GM21786 (cell line): ENCODE measurements around the gene TMBIM1.

ENCODE experiments used
- ATAC-seq: cut with Tn5 transposase; IDR thresholded peaks from one replicate; pipeline ENCODE4 v1.9.1; 2021; ENCODE audit not compliant: unreplicated experiment

The TMBIM1 gene

GRCh38 chr2:218272531-218273212 is 19.6 kb downstream of the TMBIM1 start:
- peak; percentile 32 for ATAC-seq

DNA sequence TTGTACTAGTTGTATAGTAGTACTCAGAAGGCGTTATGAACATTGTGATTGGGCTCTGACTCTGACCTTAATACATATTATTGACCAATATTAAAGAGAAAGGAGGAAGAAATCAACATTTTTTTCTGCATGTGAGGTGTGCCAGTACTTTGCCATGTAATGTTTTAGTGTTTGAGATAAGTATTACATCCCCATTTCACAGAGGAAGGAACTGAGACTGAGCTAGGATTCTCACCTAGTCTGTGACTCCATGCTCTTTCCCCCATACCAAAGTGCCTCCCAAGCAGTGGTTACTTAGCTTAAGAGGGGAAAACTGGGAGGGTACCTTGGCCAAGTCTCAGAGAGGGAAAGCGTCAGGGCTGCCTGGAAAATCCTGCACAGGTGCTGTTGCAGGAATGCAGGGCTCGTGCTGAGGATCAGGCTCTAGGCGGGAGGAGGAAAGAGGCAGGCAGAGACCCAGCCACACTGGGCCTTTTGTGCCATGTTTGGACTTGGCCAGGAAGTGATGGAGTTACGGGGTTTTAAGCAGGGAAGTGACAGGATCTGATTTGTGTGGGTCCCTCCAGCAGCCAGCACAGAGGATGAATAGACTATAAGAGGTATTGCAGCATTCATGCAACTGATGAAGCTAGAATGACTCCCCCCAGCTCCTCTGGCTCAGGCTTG is 20.3 kb downstream of the TMBIM1 start:
- no peak for ATAC-seq

DNA sequence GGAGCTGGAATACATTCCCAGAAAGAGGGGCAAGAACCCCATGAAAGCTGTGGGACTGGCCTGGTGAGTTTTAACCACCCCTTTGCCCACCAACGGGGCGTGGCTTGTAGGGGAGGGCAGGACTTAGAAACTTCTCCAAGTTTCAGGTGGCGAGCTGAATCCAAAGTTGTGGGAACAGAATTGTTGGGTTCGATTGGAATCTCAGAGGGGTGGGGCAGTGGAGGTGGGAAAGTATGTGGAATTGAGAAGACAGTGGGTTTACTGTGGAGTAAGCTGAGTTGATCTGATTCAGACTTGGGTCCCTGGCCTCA is 20.9 kb downstream of the TMBIM1 start:
- no peak for ATAC-seq

DNA sequence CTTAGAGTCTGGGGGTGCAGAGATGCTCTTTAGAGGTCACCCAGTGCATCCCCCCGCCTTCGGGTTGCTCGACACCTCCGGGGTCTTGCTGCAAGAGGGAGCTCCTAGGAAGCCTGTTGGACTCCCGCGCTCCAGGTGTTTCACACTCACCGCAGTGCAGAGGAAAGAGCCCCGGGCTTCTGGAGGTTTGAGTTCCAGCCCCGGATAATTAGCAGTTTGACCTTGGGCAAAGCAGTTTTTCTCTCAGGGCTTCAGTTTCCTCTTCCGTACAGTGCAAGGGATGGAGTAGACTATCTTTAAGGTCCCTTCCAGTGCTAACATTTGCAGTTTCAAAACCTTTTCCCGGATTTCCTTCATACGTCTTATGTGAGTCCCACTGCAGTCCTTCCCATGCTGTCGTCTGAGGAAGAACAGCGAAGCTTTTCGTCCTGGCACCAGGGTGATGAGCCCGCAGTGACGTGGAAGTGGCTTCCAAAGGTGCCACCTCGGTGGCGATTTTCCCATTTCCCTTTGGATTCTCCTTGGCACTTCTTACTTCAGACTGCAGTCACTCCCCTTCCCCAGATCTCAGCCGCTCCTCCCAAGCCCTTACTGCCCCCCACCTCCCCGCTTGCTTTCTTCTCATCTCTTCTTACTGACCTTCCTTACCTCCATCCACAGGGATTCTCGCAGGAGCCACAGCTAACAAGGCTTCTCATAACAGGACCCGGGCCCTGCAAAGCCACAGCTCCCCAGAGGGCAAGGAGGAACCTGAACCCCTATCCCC is 21.4 kb downstream of the TMBIM1 start:
- ATAC-seq = no peak

DNA sequence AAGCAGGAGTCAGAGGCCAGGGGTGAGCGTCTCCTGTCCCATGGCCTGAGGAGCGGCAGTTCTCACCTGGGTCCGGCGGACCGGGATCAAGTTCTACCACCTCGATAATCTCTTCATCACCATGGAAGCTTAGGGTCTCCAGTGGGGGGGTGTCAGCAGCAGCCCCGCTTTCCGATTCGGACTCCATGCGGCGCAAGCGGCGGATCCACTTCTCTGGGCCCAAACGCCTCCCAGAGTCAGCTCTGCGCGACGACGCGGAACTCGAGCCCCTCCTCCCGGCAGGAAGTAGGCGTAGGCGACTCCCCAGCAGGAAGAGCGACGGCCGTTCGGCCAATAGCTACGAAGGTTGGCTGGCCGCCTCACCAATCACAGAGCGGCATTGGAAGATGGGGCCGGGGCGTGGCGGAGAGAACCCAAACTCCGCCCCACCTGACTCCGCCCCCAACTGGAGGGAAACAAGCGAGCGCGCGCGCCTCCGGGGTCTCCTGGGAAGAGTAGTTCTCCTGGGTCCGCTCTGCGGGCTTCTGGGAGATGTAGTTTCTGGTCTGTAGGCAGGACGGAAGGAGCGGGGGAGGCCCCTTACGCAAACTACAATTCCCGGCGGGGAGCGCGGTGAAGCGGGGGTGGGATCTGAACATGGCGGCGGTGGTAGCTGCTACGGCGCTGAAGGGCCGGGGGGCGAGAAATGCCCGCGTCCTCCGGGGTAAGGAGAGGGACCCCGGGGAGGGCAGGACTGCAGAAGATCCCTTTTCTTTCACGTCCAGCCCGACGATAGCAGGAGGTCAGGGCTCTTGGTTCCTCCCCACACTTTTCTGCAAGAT is 22.2 kb downstream of the TMBIM1 start, which contains the start of the genes AAMP and PNKD:
TSS of gene AAMP (minus strand) at position 238 of the 821 bp plus-strand sequence. CDS start at position 187, 51 bp downstream.
TSS of gene PNKD (plus strand) at position 620 of the 821 bp plus-strand sequence. CDS start at position 637, 17 bp downstream.
- ATAC-seq = peak; percentile 89

DNA sequence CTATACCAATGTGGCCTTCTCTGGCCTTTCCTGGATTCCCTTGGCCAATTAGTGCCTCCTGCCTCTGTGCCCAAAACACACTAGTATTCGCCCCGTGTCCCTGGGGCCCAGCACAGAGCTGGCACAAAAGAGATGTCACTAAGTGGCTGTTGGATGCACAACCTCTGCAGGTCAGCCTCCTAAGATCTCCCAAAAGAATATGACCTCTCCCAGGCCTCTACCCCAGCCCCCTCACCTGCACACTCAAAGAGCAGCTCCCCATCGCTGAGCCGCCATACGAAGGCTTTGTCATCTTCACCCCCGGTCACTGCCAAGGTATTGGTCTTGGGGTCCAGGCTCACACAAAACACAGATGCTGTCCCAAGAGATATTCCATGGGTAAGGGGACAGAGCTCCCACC is 25.0 kb downstream of the TMBIM1 start:
- no peak for ATAC-seq

GRCh38 chr2:218266316-218266979 is 25.9 kb downstream of the TMBIM1 start:
- ATAC-seq = no peak

- ATAC-seq = no peak
Observed at GRCh38 chr2:218265626-218266025, 26.7 kb downstream of the TMBIM1 start.

GRCh38 chr2:218264773-218265561 is 27.3 kb downstream of the TMBIM1 start:
- no peak for ATAC-seq

DNA sequence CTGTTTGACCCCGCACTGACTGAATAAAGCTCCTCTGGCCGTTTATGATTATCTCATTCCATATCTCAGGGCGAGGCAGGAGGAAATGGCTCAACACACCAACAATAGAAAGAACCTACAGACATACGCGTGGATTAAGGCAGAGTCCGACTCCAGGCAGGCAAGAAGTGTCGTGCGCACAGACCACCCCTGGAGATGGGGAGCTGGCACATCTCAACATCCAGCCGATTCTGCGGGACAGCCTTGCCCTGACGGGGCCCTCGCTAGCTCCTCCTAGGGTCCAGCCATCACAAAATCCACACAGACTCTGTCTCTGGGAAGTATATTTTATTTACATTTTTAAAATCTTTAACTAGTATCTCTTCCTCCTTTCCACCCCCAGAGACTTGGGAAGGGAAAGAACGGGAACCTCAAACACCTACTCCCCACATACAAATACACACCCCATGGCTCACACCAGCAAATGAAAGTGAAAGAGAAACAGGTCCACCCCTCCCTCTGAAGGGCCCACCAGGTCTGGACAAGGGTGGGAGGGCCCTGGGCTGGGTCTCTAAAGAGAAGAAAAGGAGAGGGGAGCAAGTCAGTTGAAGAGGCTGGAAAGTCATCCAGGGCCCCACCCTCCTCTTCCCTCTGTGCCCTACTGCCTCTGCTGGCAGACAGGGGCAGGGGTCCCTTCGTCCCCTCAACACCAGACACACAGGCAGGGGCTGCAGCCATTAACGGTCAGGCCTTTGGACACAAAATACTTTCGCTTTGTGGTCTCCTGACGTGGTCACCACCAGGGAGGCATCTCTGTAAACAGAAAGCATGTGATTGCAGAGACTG is 28.3 kb downstream of the TMBIM1 start:
- ATAC-seq = no peak

- no peak for ATAC-seq
Observed at GRCh38 chr2:218262631-218263586, 29.4 kb downstream of the TMBIM1 start.

GRCh38 chr2:218262237-218262600 is 30.1 kb downstream of the TMBIM1 start:
- ATAC-seq = no peak

- no peak for ATAC-seq
Observed at GRCh38 chr2:218261423-218262236, 30.7 kb downstream of the TMBIM1 start.

GRCh38 chr2:218260742-218261422 is 31.4 kb downstream of the TMBIM1 start, which contains the start of gene GPBAR1:
Gene GPBAR1, plus strand, starts transcription at chr2:218261015. Its CDS starts 1,710 bp downstream, at chr2:218262725.
- no peak for ATAC-seq

GRCh38 chr2:218260166-218260565 is 32.1 kb downstream of the TMBIM1 start:
- no peak for ATAC-seq
